WTC11 (cell line): Measurements from ENCODE around the gene GUCY1A2.

Experiments used
- AFF4 ChIP-seq: sonication (generic); formaldehyde crosslinking; IDR thresholded peaks from 2 replicates; pipeline ENCODE4 v1.8.1; 2023; ENCODE audit warnings: mild to moderate bottlenecking, missing genetic modification reagents, borderline replicate concordance
- ATF2 ChIP-seq: sonication (generic); formaldehyde crosslinking; IDR thresholded peaks from 2 replicates; pipeline ENCODE4 v1.8.1; 2022; ENCODE audit warnings: low read depth, missing genetic modification reagents, borderline replicate concordance
- CTCF ChIP-seq: fragments of 200-600 bp; IDR thresholded peaks from 2 replicates; pipeline ENCODE4 v1.8.0; 2022; ENCODE audit warnings: antibody characterized with exemption
- E2F1 ChIP-seq: sonication (generic); formaldehyde crosslinking; IDR thresholded peaks from 2 replicates; pipeline ENCODE4 v1.8.0; 2022; ENCODE audit warnings: mild to moderate bottlenecking, missing genetic modification reagents
- E2F5 ChIP-seq: sonication (generic); formaldehyde crosslinking; IDR thresholded peaks from 2 replicates; pipeline ENCODE4 v1.8.1; 2022; ENCODE audit warnings: mild to moderate bottlenecking, moderate library complexity, missing genetic modification reagents
- ELF4 ChIP-seq: sonication (generic); formaldehyde crosslinking; IDR thresholded peaks from 2 replicates; pipeline ENCODE4 v1.8.1; 2022; ENCODE audit warnings: low read depth, mild to moderate bottlenecking, moderate library complexity, missing genetic modification reagents
- FOXP1 ChIP-seq: sonication (generic); formaldehyde crosslinking; IDR thresholded peaks from 2 replicates; pipeline ENCODE4 v1.8.0; 2022; ENCODE audit warnings: missing genetic modification reagents, mild to moderate bottlenecking, moderate library complexity, borderline replicate concordance
- KAT7 ChIP-seq: sonication (generic); formaldehyde crosslinking; IDR thresholded peaks from 2 replicates; pipeline ENCODE4 v1.8.1; 2023; ENCODE audit warnings: missing genetic modification reagents, mild to moderate bottlenecking, borderline replicate concordance
- MAX ChIP-seq: sonication (generic); formaldehyde crosslinking; IDR thresholded peaks from 2 replicates; pipeline ENCODE4 v1.8.0; 2022; ENCODE audit warnings: mild to moderate bottlenecking, missing genetic modification reagents
- MLX ChIP-seq: sonication (generic); formaldehyde crosslinking; IDR thresholded peaks from 2 replicates; pipeline ENCODE4 v1.8.1; 2023; ENCODE audit warnings: mild to moderate bottlenecking, missing genetic modification reagents, moderate library complexity
- NR3C1 ChIP-seq: sonication (generic); formaldehyde crosslinking; conservative IDR thresholded peaks from 2 replicates; pipeline ENCODE4 v1.8.1; 2023; ENCODE audit warnings: low read depth, mild to moderate bottlenecking, missing genetic modification reagents
- PREB ChIP-seq: sonication (generic); formaldehyde crosslinking; IDR thresholded peaks from 2 replicates; pipeline ENCODE4 v1.8.1; 2022; ENCODE audit warnings: mild to moderate bottlenecking, missing genetic modification reagents, moderate library complexity, borderline replicate concordance
- TEAD4 ChIP-seq: sonication (generic); formaldehyde crosslinking; IDR thresholded peaks from 2 replicates; pipeline ENCODE4 v1.8.0; 2022; ENCODE audit warnings: mild to moderate bottlenecking, missing genetic modification reagents
- ZNF317 ChIP-seq: sonication (generic); formaldehyde crosslinking; IDR thresholded peaks from 2 replicates; pipeline ENCODE4 v1.8.1; 2023; ENCODE audit warnings: low read depth, mild to moderate bottlenecking, moderate library complexity, missing genetic modification reagents, borderline replicate concordance

- TF ChIP-seq CTCF (no peak), AFF4 (CRISPR knock-in tag) (no peak), MAX (CRISPR knock-in tag) (no peak), KAT7 (CRISPR knock-in tag) (no peak), E2F1 (no peak), NR3C1 (no peak), E2F5 (CRISPR knock-in tag) (no peak), FOXP1 (CRISPR knock-in tag) (no peak), TEAD4 (CRISPR knock-in tag) (no peak), ZNF317 (CRISPR knock-in tag) (no peak), ATF2 (CRISPR knock-in tag) (no peak), MLX (no peak), PREB (CRISPR knock-in tag) (no peak), ELF4 (no peak)
Measured at GRCh38 chr11:106815209-106815608, 203.1 kb downstream of the GUCY1A2 start.
